Measurements from ENCODE around the gene GJB2.
A peak's percentile ranks its signal among the peaks of the same experiment; 100 is the strongest.

GJB2 gene

GRCh38 chr13:20192158-20192835 lies 441 bp downstream of the GJB2 start:
- no peak for DNase-seq

GRCh38 chr13:20191311-20192157 lies 1.2 kb downstream of the GJB2 start:
- DNase-seq, result no peak

GRCh38 chr13:20190481-20191310 lies 2.0 kb downstream of the GJB2 start:
- no peak for DNase-seq

GRCh38 chr13:20190076-20190475 lies 2.7 kb downstream of the GJB2 start:
- no peak for DNase-seq

- DNase-seq, result no peak
Measured at GRCh38 chr13:20188667-20189553, 3.8 kb downstream of the GJB2 start.

- no peak for DNase-seq
Measured at GRCh38 chr13:20186771-20187170, 6.0 kb downstream of the GJB2 start.

- DNase-seq, result no peak
Measured at GRCh38 chr13:20185366-20186056, 7.2 kb downstream of the GJB2 start.

- peak; percentile 52 for DNase-seq
Measured at GRCh38 chr13:20182231-20182846, 10.4 kb downstream of the GJB2 start.

GRCh38 chr13:20181188-20181587 lies 11.6 kb downstream of the GJB2 start:
- no peak for DNase-seq

GRCh38 chr13:20178156-20178555 lies 14.6 kb downstream of the GJB2 start:
- no peak for DNase-seq

GRCh38 chr13:20177049-20177831 lies 15.5 kb downstream of the GJB2 start:
- no peak for DNase-seq

- DNase-seq, result no peak
Measured at GRCh38 chr13:20175907-20176652, 16.7 kb downstream of the GJB2 start.

GRCh38 chr13:20175406-20175794 lies 17.3 kb downstream of the GJB2 start:
- DNase-seq, result no peak

GRCh38 chr13:20174656-20175405 lies 17.9 kb downstream of the GJB2 start:
- peak; percentile 83 for DNase-seq

GRCh38 chr13:20173116-20173746 lies 19.5 kb downstream of the GJB2 start:
- no peak for DNase-seq

- no peak for DNase-seq
Measured at GRCh38 chr13:20171364-20171763, 21.4 kb downstream of the GJB2 start.

GRCh38 chr13:20170921-20171320 lies 21.8 kb downstream of the GJB2 start:
- DNase-seq, result no peak

GRCh38 chr13:20168396-20168795 lies 24.3 kb downstream of the GJB2 start:
- no peak for DNase-seq
